Measurements from ENCODE around the gene GCSAM.

GCSAM gene

DNA sequence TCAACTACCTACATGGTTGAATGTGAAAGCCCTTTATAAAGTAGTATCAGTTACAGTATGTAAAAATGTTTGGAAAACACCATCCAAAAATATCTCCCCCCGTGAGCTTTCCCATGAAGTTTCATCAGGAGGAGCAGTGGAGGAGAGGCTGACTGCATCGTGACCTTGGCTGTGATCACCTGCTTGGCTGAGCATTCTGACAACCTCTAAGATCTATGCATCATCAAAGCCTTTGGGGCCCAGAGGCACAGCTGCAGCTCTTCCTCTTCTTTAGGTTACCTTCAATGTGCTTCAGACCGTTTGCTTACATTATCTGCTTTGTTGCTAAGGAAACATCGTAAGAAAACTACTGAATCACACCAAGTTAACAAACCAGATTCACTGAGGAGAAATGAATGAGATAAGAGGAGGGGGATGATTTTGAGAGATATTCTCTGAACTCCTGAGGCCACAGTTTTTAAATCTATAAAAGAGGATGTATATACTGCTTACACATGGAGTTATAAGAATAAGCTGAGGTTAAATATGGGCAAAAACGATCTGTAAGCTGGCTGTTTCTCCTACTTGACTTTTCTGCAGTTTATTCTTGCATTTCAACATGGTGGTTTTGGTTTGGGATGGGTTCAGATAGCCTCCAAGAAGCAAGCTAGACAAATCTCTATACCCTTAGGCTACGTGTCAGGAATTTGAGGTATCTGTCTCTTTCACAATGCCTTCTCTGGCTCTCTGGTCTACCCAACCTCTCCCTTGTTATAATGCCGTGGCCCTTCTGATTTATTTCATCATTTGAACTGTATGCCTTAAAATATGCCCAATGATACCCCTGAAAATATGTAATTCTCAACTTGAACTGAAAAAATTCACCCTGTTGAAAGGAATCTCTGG, 4.0 kb downstream of the GCSAM start:
- peak; percentile 84 for DNase-seq

DNA sequence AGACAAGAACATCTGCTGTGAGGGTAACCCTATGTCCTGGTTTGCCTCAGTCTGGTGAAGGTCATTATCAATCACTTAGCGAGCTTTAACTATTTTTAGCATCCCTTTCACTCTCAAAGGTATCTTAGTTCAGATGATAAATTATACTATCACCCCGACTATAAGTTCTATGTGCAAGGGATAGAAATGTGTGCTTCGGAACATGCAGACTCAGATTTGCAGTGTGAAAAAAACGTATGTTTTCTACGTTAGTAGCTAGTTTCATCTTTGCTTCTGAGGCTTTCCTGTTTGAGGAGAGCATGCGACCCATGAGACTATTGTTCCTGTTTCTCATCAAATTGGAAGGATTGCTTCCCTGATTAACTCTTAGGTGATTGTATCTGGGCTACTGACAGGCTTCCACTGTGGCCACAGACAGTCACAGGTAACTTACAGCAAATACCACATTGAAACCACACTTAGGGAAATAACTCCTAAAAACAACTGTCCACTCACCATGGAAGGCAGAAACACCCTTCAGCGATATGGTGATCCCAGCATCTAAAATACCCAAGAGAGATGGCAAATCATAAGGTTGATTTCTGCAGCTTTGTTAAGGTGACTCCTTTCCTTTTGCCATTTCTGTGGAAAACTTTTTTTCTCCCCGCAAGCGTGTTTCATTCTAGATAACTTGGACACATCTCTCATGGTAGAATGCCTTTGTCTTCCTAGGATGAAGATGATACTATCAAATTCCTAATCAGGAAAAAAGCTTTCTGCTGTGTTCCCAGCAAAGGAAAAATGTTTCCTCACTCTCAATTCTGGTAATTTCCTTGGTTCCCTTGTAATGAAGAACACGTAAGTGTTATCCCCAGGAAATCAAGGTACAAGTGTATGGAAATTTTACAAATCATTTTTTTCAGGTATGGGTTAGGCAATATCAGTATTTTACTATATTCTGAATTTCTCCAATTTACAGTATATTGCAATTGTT, 5.2 kb downstream of the GCSAM start:
- peak; percentile 29 for DNase-seq

DNA sequence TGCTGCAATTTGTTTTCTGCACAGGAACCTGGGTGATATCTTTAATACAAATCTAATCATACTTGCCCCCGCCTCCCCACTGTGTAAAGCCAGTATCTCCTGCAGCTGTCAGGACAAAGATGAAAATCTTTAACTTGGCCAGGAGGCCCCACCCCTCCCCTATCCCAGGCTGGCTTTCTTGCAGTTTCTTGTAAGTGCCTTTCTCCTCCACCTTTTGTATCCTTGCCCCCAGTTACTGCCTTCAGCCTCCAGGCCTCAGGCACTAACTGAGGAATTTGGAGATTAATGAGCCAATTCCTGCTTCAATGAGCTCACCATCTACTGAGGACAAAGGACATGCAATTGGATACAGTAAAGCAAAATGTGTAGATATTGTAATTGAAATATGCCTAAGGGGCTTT, 6.5 kb downstream of the GCSAM start:
- DNase-seq, result peak; percentile 32

DNA sequence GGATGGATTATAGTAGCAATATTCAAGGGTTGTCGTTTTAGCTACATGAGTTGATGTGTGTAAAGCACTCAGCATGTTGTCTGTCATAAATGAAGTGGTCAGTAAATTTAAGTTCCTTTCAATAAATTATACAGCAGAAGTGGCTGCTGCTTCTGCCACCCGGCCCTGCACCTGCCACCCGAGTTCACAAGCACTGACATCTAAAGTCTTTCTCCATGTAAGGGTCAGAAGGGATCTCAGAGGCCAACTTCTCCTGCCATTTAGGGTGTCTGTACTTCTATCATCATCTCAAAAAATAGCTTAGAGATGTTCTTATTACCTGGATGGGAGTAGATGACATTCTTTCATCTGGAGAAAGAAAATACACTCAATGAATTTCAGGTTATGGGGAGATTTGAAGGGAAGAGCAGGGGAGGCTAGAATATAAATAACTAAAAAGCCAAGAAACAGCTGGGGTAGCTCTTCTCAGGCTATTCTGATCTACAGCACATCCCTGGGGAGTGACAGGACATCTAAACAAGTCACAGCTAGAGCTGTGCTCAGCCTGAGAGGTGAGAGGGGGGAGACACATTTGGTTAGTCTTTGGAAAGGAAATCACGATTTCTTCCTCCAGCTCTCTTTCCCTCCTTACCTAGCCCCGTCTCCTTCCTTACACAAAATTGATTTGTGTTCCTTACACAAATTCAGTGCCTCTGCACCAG, 8.0 kb downstream of the GCSAM start:
- no peak for DNase-seq

DNA sequence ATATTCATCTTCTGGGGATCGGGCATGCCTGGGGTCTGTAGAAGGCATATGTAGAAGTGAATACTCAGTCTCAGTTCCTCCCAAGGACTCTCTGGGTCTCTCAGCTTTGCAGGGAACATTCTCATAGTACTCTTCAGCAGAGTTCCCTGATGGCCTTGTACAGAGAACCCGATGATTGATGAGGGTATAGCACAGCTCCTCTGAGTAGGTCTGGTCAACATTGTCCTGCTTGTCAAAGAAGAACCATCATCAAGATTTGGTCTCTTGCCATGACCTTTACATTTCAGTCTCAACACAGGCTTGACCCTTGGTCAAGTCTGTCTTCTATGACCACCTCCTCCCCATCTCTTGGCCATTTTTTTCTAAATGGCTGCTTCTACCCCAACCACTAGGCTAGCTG, 9.5 kb downstream of the GCSAM start:
- no peak for DNase-seq

DNA sequence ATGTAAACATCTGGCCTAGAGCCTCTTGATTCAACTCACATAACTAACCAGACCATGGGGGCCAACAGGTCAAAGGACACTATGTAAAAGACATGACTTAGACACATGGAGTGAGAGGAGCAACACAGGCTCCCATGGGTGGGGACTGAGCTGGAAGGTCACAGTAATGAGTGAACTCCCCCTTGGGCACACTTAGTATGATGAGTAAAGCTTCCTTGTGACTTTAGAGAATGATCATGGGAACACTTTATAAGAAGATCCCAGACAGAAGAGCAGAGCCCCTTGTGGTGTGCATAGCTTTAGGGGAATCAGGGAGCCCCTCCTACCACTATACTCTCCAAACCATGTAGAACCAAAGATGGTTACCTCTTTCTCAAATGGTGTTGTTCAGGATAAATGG, 10.2 kb downstream of the GCSAM start:
- no peak for DNase-seq

DNA sequence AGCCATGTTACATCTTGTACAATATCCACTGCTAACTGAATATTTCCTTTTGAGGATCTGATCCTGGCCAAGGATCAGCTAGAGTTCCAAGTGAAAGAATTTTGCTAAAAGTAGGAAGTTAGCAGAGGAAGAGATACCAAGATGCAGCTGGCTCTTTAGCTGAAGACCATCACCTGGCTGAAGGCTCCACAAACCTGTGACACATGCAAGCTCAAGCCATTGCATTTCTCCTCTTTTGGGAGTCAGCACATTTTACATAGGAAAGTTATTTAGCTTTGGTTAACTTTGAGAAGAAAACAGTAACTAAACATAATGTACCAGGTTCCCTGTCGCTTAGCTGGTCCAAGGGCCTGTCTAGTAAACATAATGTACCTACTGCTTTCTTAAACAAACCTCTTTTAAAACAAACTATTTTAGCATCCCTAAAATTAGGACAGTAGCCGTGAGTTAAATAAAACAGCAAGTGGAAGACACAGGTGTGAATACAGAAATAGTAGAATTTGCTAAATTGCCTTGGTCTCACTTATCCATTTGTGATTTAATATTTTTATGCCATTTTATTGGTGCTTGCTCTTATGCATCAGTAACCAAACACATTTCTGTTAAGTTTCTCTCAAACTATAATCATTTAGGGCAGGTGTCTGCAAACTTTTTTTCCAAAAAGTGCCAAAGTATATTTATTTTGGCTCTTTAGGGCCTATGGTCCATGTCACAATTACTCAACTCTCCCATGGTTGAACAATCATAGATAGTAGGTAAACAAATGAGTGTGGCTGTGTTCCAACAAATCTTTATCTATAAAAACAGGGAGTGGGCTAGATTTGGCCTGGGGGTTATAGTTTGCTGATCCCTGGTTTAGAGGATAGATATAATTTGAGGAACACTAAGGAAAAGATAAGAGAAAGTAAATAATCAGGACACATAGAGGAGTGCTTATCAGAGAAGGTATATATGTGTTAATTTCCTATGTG, 11.2 kb downstream of the GCSAM start:
- no peak for DNase-seq

DNA sequence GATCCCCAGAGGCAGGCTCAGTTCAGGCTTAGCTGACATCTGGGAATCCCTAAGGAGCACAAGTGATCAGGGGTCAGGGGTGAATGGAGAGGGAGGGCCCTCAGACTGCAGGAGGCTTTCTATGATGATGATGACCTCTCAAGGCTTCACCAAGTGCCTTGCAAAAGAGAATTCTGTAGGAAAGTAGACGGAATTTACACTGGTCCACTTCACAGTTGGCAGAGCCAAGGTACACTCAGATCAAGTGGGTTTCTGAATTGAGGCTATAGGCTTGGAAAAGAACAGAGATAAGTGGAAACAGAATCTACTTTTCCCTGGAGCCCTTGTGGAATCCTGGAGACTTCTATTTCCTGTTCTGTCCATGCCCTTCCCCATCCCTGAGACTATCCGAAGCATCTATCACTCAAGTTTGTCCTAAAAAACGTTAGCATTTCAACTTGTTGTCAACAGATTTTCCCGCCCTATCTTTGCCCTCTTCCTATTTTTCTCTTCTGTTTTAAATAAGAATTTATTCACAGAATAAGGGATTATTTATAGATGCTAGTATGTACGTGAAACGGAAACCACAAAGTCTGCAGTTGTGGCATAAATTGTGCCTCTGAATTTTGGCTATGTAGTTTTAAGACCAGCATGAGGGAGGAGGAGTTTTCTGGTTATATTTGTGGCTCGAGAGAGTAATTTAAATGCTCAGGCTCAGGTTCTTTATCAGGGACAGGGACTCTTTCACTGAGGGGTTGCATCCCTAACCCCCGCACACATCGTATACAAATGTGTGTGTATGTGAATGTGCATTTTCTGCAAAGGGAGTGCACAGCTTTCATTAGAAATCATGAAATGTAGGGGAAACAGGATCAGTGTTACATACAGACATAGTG, 12.8 kb downstream of the GCSAM start:
- DNase-seq, result peak; percentile 28

DNA sequence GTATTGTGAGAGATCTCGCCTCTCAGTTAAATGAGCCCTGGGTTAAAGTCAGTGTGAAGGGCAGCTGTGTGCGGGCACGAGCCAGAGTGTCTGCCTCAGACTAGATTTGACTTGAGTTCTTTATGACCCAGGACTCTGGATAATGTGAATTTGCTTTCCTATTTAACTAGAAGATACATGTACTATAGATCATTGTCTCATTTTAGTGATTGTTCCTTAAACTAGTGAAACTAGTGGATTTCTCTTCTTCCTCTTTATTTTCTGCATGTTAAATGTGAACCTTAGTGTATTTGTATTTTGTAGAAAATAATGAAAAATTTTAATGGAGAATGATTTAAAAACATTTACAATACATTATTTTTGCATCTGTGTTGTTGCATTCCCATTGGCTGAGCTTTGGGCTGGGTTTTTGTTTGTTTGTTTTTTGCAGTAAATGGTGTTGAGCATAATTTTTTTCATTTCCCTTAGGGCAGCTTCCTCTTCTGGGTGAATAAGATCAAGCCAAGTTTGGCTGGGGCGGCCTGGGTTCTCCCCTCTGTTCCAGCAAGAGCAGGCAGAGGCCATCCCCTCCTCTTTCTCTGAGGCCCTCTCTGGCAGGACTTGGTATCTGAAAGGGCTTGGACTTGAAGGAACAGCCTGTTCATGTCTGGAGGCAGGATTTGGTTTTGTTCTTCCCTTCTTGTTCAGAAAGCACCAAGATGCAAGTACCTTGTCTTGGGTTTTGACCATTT, 15.0 kb downstream of the GCSAM start:
- DNase-seq, result no peak

DNA sequence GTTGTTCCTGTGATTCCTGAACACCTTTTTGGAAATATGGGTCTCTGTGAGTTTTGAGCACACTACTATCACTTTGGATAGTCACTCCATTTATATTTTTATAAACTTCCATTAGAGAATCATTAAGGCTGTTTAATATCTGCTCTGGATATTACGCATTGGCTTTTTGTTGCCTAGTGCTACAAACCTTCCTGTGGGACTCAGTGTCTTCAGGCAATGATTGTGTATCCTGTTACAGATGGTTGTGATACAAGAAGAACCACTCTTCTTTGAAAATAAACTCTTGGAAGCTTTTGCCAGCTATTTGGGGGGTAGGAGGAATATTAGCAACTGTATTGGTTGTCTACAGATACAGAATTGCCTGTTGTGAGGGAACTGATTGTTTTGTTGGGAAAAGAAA, 15.6 kb downstream of the GCSAM start:
- DNase-seq, result no peak

DNA sequence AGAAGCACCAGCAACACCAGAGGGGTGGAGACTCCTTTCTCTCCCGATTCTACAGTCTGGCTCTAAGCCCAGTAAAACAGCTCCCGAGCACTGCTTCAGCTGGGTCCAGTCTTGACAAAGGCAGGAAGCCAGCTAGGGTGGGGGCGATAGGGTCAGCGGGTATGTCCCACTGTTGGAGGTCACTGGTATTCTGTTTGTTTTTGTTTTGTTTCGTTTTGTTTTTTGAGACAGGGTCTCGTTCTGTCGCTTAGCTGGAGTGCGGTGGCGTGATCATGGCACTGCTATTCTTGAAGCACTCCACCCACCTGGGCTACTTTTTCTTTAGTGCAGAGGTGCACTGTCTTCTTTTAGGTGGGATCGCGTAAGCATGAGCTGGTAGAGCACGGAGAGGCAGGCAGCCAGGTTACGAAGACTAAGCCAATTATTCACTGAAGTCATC, 16.3 kb downstream of the GCSAM start:
- no peak for DNase-seq

DNA sequence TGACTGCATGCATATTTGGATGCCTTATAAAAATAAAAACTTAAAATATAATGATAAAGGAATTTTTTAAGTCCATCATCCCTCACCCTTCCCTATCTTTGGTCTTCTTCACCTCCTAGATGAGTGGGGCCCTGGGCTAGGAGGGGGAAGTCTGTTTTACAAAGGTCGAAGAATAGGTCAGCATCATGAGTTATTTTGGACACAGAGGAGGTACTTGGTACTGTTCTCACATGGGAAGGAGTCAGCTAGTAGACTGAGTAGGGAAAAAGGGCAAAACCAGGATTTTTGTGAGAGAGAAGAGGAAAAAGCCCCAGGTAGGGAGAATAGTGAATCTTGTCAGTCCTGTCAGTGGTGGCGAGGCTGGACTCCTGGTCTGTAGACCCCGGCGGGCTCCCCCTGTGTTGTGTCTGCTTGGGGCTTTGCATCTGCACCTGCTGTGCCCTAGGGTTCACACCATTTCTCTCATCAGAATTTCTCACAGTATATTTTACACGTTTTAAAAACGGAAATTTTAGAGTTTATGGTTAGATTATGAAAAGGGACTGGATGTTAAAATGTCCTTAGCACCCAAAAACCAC, 17.2 kb downstream of the GCSAM start:
- DNase-seq, result no peak

DNA sequence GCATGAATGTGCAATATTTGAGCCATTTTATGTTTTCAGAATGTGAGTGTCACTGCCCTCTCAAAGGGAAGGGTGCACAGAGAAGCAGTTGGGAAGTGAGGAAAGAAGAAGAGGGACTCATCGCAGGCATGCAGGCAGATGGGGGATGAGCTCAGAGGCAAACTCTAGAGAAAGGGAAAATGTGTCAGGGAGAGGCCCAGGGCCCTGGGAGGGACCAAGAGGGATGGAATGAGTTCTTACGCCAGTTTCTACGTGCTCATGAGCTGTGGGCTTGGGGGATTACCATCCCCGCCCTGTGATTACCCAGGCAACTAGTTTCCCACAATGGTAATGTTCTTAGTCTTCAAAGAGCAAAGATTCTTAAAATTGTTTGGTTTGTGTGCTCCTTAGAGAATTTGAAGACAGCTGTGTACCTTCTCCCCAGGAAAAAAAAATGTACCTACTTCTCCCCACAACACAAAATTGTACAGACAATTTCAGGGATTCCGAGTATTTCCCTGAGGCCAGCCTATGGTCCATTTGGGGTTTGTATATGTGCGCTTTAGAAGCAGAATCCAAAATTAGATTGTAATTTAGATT, 17.8 kb downstream of the GCSAM start:
- DNase-seq, result no peak

DNA sequence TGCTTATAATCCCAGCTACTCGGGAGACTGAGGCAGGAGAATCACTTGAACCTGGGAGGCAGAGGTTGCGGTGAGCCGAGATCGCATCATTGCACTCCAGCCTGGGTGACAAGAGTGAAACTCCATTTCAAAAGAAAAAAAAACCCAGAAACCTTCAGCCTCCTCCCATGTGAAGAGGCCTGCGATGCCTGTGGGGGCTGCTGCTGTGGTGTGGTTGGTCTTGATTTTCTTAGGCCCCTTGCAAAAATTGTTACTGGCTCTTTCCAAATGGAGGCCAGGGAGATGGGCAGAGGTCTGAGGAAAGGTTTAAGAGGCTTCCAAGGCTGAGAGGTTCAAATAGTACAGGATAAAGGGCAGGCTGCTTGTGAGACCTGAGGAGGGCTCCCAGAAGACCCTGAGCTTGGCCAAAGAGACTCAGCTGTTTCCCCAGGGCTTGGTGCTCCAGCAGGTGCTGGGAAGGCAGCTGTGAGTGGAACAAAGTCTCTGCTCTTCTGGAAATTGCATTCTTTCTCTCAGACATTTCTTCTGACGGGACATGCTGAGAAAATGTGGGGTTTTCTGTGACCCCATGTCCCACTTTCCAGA, 18.4 kb downstream of the GCSAM start:
- no peak for DNase-seq

DNA sequence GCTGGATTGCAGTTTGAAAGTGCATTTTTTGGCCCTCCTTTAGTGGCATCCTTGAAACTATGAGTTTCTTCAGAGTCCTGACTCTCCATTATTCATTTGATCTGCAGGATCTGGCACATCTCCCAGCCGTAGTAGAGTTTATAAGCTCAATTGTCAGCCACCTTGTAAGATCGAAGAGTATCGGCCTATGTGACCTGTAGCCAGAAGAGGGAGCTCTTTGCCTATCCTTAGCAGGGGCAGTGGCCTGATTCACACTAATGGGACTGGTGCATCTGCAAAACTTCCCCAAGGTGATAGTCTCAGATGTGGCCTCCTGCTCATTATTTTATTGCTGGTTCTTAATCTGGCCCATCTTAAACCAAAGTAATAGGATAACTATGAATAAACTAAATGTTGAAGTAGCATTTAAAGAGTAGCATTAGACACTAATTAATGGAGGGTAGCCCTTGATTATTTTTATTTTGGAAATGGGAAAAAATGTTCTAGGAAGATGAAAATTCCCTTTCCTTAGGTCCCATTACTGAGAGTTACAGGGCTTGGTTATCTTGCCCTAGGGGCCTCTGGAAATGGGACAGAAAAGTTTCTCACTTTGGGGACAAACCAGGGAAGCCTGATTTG, 21.2 kb downstream of the GCSAM start:
- peak; percentile 82 for DNase-seq

DNA sequence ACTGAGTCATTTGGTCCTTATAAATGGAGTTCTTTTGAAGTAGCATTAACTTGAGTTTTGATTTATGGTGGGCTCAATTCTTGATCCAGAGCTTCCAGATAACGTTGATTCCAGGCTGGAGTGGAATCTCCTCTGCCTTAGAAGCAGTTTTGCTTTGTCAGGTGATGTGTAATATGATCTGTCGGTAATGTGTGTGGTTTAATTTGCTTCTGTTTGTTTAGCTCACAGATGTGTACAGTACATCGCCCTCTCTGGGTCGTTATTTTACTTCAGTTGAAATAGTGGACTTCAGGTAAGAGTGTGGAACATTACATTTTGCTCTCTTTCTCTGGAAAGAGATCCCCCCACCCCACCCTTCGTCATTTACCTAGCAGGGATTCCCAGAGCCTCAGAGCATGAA, 23.7 kb downstream of the GCSAM start:
- no peak for DNase-seq

DNA sequence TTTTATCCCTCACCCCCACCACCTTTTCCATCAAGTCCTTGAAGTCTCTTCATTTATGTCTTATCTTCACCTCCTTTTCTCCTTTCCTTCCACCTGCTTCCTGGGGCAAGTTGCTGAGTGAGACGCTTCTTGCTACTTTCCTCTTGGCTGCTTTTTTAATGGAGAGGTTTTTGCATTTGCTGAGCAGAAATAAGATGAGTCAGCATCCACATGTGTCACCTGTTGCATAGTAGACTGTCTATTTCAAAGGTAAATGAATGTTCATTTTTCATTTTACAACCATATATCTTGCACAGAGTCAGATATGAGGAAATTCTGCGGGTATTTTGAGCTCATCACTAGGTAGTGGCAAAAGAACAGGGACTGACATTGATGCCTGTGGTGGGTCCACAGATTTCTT, 28.3 kb downstream of the GCSAM start:
- DNase-seq, result no peak

DNA sequence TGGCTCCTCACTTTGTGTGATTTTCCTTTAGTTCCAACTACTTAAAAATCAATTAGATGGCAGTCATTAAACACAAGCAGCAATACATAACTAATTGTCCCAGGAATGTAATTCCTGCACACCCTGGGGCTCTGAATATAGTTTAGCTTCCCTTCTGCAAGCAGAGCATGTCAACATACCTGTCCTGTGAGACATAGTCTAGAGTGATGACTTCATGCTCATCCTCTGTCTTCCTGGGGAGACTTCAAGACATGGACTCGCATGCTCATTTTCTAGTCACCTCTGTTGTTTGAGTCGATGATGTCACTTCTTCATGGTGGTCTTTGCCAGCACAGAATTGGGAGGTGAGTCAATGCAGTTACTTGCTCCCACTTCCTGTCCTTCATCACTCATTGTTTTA, 31.1 kb downstream of the GCSAM start:
- DNase-seq, result no peak

DNA sequence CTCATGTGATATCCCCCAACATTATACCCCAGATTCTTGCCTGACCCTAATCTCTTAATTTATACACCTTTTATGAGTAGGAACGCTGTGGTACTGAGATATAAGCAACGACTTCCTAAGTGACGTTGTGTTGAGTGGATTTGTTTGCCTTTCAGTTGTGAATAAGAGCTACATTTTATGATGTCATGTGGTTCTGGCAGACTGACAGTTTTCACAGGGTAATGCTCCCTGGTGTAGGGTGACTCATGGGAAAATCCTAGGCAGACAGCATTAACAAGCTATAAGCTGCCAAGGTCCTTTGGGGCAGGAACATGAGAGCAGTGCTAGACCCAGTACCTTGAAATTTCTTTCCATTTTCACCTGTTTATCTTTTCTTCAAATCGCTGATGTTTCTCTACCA, 35.7 kb downstream of the GCSAM start:
- DNase-seq, result no peak
